HG03342 (cell line): ENCODE results near the gene CYP2W1.
"Not testable (repeated sequence)": the region's sequence is repeated elsewhere in the genome, so short reads cannot be mapped to it uniquely, and the experiment has no call there.

Experiments
- ATAC-seq: cut with Tn5 transposase; IDR thresholded peaks from one replicate; pipeline ENCODE4 v1.9.1; 2021; ENCODE audit warnings: mild to moderate bottlenecking, moderate library complexity; ENCODE audit not compliant: unreplicated experiment

The CYP2W1 gene

DNA sequence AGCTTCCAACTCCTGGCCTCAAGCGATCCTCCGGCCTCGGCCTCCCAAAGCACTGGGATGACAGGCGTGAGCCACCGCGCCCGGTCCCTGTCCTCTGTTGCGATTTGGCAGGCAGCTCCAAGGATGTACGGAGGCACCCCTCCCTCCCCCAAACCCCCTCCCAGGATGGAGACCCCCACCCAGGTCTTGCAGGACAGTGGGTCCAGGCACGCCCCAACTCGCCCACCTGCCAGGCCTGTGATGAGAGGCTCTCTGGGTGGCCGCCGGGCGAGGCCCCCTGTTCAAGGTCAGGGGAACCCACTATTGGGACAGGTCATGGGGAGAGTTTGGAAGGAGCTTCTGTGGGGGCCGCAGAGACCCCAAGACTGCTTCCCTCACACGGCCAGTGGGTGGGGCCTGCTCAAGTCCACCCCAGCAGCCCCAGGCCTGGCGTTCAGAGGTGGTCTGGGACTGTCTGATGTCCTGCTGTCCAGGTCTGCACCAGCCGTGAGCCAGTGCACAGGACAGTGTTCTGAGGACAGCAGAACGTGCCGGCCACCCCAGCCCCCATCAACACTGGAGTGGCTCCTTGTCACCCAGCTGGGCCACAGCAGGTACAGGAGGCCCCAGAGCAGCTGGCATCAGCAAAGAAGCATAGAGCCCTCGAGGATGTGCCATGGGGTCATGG lies 31.0 kb upstream of the CYP2W1 start:
- ATAC-seq: no peak

DNA sequence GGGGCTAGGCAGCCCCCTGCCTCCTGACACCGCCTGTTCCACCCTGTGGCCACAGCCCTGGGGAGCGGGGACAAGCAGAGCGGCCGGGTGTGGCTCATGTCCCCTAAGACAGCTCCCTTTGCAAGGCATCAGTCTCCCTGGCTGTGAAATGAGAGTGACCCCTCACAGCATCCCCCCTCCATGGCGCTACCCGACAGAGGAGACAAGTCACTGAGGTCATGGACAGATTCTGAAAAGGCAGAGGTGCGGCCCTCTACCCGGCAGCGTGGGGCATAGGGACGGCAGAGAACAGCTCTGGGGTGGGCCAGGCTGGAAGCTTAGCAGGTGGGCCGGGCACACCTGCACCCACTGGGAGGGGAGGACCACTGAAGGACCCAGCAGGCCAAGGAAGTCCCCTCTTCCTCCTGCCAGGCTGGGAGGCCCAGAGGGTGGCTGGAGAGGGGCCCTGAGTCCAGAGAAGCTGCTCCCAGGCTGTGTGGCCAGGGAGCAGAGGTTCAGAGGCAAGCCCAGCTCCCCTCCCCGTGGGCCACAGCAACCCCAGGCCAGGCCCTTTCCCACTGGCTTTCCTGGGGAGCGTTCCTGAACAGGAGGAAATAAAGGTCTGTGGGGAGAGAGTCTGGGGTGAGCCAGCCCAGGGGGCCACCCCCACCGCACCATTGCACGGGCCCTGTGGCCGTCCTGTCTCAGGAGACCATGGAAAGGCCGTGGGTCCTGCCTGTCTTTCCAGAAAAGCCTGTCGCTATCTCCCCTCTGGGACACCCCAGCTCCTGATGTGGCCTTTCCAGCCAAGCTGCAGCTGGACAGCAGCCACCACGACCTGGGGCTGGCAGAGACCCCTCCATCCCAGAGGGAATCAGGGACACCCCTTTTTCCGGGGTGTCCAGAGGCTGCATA lies 30.2 kb upstream of the CYP2W1 start:
- no peak for ATAC-seq

DNA sequence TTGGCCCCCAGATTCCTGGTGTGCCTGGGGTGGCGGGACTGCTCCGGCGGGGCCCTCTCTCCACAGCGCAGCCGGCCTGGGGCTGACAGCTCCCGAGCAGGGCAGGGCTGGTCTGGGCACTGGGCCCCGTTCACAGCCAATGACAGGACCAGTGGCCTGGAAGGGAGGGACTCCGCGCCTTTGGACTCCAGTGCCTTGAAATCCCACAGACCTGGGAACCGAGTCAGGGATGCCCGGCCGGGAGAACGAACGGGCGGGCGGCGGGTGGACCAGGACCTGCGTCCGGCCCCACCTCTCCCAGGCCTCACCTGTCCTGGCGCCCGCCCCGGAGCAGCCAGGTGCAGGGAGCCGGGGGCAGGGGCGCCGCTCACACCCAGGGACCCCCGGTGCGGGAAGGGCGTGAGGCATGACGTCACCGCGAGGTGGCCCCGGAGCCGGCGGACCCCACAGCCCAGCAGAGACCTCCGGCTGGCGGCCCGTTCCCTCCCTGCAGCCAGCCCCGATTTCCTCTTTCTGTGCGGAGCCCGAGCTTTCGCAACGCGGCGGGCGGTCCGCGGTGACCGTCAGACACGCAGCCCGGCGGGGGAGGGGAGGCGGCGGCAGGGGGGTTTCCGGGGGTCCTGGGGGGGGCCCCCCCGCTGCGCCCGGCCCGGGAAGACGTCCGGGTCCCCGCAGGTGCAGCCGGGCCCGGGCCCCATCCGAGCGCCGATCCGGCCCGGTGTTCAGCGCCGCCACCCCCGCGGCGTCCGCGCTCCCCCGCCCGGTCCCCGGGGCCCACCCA lies 29.2 kb upstream of the CYP2W1 start:
- ATAC-seq: peak; percentile 17

DNA sequence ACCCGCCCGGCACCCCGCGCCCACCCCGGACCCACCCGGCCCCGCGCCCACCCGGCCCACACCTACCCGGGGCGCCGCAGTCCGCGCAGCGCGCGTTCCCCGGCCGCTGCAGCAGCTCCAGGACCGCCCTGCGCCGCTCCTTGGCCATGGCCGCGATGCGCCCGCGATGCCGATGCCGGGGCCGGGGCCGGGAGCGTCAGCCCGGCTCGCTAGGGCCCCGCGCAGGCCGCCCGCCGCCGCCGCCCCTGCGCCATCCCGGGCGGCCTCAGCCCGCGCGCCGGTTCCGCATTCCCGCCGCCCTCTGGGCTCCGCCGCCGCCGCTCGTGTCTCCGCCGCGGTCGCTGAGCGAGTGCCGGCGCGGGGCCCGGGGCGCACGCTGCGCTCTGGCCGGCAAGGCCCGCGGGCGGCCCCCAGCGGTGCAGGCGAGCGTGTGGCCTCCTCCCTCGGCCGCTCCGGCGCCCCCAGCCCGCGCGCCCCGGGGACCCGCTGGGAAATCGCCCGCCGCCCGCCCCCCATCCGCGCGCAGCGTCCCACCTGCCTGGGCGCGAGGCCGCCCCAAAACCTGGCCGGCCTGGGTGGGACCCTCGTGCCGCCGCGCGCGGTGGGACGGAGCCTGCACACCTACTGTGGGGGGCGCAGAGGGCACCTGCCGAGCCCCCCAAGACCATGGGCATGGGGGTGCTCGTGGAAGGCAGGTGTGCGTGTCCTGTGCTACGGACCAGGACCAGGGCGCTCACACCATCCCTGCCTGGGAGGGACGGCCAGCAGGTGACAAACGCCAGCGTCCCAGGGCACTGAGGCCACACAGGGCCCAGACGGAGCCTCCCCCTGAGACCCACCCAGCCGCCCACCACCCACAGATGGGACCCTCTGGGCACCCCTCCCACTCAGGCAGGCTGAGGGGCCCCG lies 28.4 kb upstream of the CYP2W1 start, which contains the start of gene ADAP1:
ADAP1 (minus strand) TSS at position 351 of the 909 bp plus-strand sequence; CDS start at position 148, 203 bp downstream.
- ATAC-seq: peak; percentile 49

DNA sequence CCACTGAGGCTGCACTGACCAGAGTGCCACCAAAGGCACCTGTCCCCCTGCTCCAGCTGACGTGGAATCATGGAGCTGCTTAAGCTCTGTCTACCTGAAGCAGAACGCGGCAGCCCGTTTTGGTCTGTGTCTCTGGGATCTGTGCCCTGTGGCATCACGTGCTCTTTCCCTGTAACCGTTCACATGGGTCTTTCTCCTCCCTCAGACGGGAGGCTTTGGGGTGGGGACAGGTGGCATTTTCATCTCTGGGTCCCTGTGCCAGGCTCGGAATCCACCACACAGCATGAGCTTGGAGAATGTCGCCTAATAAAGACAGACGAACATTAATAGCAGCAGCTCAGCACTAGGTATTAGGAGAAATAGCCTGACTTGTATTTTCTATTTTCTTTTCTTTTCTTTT lies 26.9 kb upstream of the CYP2W1 start:
- ATAC-seq: no peak

DNA sequence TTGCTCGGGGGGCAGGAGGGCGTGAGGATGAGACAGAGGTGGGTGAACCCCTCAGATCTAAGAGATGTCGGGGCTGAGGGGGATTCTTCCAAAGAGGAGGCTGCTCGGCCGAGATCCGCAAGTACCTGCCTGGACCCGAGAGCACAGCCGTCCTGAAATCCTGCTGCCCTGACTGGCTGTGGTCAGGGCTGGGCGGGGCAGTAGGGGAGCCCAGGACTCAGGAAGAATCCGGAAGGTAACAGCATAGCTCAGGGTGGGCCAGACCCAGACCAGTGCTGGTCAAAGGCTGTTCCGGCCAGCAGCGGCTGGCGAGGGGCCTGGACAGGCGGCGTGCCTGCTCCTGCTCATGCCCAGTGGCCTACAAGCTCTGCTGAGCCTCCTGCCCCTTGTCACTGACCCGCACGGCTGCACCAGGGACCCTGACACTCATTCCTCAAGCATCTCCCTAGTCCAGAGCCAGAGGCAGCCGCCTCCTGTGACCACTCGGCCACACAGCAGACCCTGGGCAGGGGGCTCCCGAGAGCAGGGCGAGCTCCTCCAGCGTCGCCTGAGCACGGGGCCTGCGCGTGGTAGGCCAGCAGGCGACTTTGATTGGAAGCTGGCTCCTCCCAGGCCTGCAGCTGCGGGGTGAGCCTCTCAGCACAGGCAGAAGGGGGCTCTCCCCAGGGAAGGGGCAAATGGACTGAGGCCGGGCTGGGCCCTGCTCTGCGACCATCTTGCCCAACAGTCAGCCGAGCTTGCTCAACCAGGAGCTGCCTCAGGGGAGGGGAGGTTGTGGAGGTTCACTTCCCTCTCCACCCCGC lies 25.4 kb upstream of the CYP2W1 start:
- ATAC-seq: no peak

DNA sequence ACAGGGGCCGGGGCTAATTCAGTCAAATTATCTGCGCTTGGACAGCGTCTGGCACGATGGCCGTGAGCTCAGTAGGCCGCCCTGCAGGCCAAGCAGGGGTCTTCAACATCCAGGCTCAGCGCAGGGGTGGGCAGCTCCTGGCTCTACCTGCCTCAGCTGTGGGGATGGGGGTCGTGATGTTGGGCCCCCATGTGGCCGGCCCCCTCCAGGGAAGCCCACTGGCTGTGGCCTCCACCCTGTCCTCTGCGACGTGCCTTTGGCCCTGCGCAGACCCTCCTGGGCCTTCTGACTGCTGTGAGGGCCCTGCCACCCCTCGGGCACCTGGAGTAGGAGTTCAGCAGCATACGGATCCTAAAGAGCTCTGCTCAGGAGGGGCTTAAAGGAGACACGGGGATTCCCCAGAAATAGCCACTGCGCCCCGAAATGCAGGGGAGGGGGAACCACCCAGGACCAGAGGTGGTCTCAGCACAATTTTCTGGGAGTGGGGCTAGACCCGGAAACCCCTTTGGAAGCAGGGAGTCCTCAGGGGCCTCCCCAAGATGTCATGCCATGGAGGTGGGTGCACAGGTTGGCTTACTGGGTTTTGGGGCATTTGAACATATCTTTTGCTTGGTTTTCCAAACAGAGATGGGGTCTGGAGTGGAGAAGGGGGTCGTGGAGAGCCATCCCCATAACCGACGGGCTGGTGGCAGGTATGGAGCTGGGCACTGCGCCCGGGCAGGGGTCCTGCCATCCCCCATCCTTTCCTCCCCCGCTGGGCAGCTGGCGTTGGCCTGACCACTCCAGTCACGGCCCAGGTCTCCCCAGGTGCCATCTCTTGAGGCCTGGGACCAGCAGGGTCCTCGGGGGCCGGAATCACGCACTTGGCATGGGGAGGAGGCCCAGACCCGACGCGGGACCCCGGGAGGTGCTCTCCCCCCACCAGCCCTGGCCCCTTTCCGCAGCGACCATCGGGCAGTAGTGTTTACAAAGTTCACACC lies 24.5 kb upstream of the CYP2W1 start:
- ATAC-seq: no peak

DNA sequence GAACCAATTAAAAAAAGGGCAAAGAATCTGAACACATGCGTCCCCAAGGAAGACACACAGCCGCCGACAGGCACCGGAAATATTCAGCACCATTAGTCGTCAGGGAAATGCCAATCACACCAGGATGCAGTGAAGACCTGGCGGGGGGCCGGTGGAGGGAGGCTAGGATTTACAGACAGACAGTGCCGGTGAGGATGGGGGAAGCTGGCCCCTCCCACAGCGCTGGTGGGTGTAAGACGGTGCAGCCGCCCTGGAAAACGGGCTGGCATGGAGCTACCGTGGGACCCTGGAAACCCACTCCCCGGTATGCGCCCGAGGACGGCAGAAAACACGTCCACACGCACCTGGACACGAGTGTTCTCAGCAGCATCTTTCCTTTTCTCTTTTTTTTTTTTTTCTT lies 23.7 kb upstream of the CYP2W1 start:
- ATAC-seq: no peak

DNA sequence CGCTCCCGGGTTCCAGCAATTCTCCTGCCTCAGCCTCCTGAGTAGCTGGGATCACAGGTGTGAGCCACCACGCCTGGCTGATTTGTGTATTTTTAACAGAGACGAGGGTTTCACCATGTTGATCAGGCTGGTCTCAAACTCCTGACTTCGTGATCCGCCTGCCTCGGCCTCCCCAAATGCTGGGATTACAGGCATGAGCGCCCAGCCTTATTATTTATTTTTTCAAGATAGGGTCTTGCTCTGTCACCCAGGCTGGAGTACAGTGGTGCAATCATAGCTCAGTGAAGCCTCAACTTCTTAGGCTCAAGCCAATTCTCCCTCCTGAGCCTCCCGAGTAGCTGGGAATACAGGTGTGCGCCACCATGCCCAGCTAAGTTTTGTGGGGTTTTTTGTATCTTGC lies 23.2 kb upstream of the CYP2W1 start:
- not testable (repeated sequence) for ATAC-seq

DNA sequence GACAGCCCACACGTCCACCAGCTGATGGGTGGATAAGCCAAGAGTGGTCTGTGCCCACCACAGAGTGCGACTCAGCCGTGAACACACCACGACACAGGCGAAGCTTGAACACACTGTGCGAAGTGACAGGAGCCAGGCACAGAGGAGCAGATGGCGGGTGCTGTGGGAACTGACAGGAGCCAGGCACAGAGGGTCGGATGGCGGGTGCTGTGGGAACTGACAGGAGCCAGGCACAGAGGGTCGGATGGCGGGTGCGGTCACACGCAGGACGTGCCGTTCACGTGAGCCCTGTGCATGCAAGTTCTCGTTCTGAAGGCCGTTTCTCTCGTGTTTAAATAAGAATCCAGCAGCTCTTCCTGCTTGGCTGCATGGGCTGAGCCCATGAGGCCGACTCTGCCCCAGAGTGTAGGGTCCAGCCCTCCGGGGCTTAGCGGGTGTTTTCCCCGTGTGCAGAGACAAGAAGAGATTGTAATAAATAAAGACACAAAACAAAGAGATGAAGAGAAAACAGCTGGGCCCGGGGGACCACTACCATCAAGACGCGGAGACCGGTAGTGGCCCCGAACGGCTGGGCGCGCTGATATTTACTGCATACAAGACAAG lies 22.6 kb upstream of the CYP2W1 start:
- no peak for ATAC-seq

DNA sequence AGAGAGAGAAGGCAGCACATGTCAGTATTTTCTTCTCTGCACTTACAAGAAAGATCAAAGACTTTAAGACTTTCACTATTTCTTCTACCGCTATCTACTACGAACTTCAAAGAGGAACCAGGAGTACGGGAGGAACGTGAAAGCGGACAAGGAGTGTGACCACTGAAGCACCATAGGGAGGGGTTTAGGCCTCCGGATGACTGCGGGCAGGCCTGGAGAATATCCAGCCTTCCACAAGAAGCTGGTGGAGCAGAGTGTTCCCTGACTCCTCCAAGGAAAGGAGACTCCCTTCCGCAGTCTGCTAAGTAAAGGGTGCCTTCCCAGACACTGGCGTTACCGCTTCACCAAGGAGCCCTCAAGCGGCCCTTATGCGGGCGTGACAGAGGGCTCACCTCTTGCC lies 22.0 kb upstream of the CYP2W1 start:
- not testable (repeated sequence) for ATAC-seq

DNA sequence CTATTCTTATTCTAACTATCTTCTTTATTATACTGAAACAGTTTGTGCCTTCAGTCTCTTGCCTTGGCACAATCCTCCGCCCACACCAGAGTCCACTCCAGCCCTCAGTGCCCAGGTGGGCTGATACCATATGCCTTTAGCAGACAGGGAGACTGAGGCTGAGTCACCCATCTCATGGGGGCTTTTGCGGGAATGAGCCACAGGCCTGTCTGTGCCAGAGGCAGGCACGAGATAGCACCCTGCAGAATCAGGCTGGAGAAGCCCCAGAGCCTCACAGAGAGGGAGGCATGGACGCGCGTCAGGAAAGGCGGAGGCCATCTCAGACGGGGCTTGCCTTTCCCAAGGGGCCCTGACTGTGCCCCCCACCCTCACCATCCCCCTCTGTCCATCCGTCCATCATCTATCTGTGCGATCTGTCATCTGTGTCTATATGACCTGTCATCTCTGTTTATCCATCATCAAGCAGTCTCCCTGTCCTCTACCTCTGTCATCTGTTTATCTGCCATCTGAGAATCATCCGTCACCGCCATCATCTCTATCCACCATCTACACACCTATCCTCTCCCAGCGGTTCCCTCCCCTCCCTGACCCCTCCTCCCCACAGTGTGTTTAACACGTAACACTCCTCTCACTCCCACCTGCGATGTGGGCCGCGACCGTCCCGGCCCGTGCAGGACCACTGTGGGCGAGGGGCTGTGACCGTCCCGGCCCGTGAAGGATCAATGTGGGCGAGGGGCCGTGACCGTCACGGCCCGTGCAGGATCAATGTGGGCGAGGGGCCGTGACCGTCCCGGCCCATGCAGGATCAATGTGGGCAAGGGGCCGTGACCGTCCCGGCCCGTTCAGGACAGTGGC lies 21.2 kb upstream of the CYP2W1 start:
- ATAC-seq: no peak

DNA sequence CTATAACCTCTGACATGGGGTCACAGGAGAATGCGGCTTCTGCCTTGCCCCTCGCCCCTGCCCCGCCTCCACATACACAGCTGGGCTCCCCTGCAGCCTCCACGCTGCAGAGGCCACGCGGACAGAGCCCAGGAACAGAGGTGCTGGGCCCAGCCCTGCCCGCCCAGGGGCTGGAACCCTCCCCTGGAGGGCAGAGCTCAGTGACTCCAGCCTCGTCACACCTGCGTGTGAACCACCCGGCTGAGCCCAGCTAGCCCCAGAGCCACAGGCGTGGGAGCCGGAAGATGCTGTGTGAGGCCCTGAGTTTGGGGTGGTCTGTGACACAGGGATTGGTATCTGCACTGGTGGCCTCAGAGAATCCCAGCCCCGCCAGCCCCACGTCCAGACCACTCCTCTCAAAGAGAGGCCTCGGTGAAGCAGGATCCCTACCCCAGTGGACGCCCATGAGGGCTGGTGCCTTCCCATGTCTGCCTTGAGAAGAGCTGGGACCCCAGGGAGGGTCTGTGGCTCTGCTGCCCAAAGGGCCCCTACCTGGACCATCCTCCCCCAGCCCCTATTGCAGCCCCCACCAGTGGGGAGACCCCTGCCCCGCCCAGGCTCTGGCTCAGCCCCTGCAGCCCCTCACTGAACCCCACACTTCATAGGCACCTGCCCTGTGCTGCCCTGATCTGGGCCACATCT lies 20.4 kb upstream of the CYP2W1 start:
- no peak for ATAC-seq

DNA sequence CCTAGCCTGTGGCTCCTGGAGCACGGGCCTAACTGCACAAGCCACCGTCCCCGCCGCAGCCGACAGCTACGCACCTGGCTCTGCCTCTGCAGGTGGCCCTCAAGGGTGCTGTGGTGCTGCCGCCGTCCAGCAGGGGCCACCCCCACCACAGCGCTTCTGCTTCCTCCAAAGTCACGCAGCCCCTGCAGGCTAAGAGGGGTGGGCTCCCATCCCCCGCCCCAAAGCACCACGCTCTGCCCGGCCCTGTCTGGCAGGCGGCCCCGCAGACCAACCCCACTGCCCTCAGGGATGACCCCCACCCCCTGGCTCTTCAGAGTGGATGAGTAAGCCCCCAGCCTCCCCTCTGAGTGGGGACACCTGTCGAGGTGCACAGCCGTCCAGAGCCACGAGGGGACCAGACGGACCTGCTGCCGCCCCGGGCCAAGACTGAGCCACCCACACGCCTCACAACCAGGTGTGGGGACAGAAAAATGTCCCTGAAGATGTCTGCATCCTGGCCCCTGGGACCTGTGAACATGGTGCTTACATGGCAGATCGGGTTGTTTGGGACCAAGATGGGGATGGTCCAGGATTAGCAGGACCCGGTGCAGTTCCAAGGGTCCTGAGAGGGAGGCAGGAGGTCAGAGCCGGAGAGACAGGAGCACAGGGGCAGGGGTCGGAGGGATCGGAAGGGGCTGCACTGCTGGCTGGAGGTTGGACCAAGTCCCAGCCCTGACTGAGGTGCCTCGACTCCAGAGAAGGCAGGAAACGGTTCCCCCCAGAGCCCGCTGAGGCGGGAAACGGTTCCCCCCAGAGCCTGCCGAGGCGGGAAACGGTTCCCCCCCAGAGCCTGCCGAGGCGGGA lies 19.5 kb upstream of the CYP2W1 start:
- ATAC-seq: no peak

DNA sequence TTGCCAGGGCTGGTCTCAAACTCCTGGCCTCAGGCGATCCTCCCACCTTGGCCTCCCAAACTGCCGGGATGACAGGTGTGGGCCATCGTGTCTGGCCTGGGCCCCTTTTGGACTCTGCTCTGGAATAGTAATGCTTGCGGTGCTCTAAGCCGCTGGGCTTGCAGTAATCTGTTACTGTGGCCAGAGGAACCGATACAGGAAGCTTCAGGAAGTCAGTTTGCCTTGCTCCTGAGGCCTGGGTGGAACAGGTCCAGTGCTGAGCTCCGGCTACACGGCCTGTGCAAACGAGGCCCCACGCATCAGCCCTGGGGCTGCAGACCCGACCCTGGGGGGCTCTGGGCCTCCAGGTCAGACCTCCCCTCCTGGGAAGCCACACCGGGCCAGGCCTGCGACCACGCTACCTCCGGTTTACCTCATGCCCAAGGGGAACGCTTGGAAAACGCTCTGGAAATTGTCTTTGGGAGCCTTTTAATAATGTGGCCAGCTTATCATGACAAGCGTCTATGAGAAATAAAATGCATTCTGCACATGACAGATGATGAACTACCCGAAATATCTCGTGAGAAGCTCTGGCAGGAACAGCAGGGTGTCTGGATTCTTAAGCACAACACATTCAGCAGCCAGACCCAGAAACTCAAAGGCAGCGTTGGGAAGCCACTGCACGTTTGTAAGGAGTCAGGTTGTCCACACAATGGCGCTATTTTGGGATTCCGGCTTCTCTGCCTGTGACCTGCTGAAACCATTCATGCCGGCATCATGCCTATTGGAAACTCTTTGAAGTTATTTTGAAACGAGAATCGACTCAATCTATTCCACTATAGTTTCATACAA lies 18.4 kb upstream of the CYP2W1 start:
- ATAC-seq: no peak
